Fibroblast of the aortic adventitia (primary cell): ENCODE results near the gene KCTD16. TPM values are rescaled to one million over a fixed set of nuclear protein-coding genes. Genes with fewer than 3 reads are reported as not detected.

Experiments
- DNase-seq: peaks from one replicate; pipeline ENCODE4 v3.0.0-alpha.2; 2010; ENCODE audit warnings: low read depth
- H3K4me3 ChIP-seq: 2 replicates; pipeline ENCODE4 v1.5.1; 2011; ENCODE audit warnings: low read depth, mild to moderate bottlenecking, control low read depth, low read length, moderate library complexity
- total RNA-seq: library from RNA; depleted of rRNA; stranded (reverse); fragments of >200 nt; gene quantifications from 2 replicates; pipeline ENCODE4 v1.2.3, GENCODE V29; 2012; ENCODE audit warnings: low replicate concordance
- TF ChIP-seq, protein P1 (sequence below): IDR thresholded peaks from 2 replicates; pipeline ENCODE4 v1.5.1; 2011; ENCODE audit warnings: mild to moderate bottlenecking, low read length, control low read depth, inconsistent platforms; ENCODE audit not compliant: insufficient read depth

The KCTD16 gene
- total RNA-seq, 1 donor, result 12.6 TPM

DNA sequence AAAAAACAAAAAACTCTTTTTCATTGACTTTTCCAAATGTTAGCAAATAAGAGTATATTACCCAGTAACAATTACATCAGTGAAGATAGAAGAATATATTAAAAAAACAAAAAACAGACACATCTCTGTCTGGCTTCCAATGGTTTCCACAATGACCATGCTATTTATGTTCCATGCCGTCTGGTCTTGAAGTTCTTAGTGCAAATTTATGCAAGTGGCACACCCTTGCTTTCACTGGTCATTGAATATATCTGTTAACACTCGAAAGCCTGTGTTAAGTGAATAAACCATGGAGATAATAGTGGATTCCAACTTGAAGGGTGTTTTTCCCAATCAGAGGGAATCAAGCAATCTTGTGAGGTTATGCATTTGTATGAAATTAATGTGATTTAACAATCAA is 291.9 kb downstream of the KCTD16 start:
- DNase-seq, result no peak
- TF ChIP-seq, protein P1, sequence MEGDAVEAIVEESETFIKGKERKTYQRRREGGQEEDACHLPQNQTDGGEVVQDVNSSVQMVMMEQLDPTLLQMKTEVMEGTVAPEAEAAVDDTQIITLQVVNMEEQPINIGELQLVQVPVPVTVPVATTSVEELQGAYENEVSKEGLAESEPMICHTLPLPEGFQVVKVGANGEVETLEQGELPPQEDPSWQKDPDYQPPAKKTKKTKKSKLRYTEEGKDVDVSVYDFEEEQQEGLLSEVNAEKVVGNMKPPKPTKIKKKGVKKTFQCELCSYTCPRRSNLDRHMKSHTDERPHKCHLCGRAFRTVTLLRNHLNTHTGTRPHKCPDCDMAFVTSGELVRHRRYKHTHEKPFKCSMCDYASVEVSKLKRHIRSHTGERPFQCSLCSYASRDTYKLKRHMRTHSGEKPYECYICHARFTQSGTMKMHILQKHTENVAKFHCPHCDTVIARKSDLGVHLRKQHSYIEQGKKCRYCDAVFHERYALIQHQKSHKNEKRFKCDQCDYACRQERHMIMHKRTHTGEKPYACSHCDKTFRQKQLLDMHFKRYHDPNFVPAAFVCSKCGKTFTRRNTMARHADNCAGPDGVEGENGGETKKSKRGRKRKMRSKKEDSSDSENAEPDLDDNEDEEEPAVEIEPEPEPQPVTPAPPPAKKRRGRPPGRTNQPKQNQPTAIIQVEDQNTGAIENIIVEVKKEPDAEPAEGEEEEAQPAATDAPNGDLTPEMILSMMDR, result no peak
- H3K4me3 ChIP-seq, result no peak overlapping the region

DNA sequence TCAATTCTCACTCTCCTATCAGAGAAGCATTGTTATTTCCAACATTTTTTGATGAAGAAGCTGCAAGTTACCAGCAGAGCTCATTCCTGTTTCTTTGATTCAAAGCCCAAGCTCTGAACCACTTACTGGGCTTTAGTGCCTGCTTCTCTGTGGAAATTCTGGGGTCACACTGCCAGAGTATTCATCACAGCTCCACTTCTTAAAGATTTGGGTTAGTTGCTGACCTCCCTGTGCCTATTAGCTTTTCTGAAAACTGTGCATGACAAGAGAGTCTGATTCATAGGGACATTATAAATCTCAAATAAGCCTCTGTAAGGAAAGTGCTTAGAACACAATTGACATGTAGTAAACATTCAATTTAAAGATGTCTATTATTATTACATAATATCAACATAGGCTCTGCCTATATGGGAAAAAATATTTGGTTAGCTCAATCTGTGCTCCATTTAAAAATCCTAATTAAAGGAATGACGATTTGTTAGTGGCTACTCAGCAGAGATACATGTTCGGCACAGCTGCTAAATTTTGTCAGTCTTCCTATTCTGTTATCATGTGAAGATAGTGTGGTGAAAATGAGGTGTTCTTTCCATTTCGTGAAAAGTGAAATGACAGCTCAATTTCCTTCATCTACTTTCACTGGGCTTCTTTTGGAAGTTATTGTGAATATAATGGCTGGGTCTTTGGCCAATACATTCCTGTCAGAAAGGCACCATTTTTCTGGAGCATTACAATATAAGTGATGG is 293.0 kb downstream of the KCTD16 start:
- TF ChIP-seq, protein P1, result no peak
- H3K4me3 ChIP-seq, result no peak overlapping the region
- no peak for DNase-seq

DNA sequence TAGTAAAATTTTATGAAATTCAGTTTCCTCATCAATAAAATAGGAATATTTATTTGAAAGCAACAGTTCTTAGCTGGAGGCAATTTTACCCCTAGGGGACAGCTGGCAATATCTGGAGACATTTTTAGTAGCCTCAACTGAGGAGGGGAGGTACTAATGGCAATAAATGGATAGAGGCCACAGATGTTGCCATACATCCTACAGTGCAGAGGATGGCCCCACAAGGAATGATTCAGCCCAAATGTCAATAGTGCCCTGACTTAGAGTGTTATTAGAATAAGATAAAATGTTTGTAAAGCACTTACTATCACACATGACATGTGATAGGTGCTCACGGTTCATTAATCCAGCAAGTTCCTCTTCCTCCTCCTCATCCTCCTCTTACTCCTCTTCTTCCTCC is 293.6 kb downstream of the KCTD16 start:
- no peak for DNase-seq
- H3K4me3 ChIP-seq, result no peak overlapping the region
- TF ChIP-seq, protein P1, result no peak

DNA sequence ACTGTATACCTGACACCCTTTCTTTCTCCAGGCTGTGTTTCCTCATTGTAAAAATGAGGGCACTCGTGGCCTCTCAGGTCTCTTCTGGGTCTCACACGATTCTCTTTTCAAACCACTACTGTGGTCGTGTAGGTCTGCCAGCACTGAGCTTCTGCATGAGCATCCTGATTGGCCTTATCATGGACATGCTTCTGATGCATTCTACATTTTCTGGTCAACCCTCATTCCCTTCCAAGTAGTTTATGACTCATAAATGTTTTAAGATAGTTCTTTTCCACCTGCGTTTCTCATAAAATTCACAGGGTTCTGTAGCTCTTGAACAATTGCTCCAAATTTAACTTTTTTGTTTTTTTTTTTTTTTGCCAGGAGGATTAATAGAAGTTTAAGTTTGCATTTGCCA is 294.8 kb downstream of the KCTD16 start:
- TF ChIP-seq, protein P1, result no peak
- no peak overlapping the region for H3K4me3 ChIP-seq
- DNase-seq, result peak; percentile 24

DNA sequence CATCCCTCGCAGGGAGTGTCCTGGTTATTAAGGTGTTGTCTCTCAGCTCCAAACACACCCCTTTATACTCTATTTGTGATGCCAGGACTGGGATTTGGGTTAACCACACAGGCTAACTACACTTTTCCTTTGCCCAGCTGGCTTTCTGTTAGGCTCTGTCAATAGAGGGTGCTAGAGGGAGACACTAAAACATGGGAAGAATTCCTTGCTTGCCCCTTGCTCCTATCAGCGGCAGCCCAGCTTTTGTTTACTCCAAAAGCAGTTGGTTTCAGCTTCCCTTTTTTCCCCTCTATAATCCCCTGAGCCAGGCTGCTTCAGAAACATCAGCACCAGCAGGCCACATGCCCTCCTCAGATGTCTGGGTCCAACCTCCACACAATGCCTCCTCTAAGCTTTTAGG is 297.1 kb downstream of the KCTD16 start:
- no peak overlapping the region for H3K4me3 ChIP-seq
- TF ChIP-seq, protein P1, result peak; percentile 79
- DNase-seq, result peak; percentile 60

- H3K4me3 ChIP-seq, result no peak overlapping the region
- TF ChIP-seq, protein P1, result no peak
- DNase-seq, result no peak
Measured at GRCh38 chr5:144468571-144468970, 297.9 kb downstream of the KCTD16 start.

GRCh38 chr5:144469106-144469505 is 298.4 kb downstream of the KCTD16 start:
- TF ChIP-seq, protein P1, result no peak
- DNase-seq, result peak; percentile 21
- H3K4me3 ChIP-seq, result no peak overlapping the region
